HG03066 (cell line): ENCODE data around the gene DLL3.

Source experiments
- ATAC-seq: cut with Tn5 transposase; IDR thresholded peaks from one replicate; pipeline ENCODE4 v1.9.1; 2021; ENCODE audit warnings: low read depth; ENCODE audit not compliant: unreplicated experiment

The DLL3 gene

GRCh38 chr19:39481229-39481545 lies 17.6 kb upstream of the DLL3 start:
- no peak for ATAC-seq

- no peak for ATAC-seq
These were observed 17.1 kb upstream of the DLL3 start for GRCh38 chr19:39481676-39482075.

GRCh38 chr19:39483141-39483540 lies 15.6 kb upstream of the DLL3 start:
- ATAC-seq, result no peak

- no peak for ATAC-seq
These were observed 9.0 kb upstream of the DLL3 start for GRCh38 chr19:39489756-39490155.

DNA sequence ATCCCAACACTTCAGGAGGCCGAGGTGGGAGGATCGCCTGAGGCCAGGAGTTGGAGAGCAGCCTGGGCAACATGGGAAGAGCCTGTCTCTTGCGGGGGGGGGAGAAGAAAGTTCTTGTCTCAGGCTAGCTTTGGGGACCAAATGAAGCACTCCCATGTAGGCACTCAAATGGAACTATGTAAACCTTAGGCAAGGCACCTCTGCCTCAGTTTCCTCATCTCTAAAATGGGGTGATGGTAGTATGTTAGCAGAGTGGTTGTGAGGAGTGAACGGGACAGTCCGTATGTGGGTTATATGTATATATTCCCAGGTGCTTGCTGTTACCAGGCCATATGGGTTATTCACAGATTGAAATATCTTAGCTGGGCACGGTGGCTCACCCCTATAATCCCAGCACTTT lies 6.5 kb upstream of the DLL3 start:
- no peak for ATAC-seq

- no peak for ATAC-seq
These were observed 6.0 kb upstream of the DLL3 start for GRCh38 chr19:39492788-39493187.

DNA sequence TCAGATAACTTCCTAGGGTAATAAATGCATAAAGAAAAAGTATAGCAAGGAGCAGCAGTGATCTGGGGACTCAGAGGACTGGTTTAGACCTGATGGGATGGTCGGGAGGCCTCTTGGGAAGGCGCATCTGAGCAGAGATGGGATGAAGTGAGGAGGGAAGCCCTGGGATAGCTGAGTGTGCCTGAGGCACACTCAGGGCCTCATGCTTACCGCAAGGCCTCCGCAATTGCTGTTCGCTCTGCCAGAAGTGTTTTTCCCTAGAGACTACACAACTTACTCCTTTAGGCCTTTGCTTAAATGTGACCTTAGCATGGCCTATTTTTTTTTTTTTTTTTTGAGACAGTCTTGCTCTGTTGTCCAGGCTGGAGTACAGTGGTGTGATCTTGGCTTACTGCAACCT lies 4.1 kb upstream of the DLL3 start:
- no peak for ATAC-seq

GRCh38 chr19:39496063-39496462 lies 2.7 kb upstream of the DLL3 start:
- no peak for ATAC-seq

- no peak for ATAC-seq
These were observed 1.1 kb upstream of the DLL3 start for GRCh38 chr19:39497701-39497995.

- no peak for ATAC-seq
These were observed 550 bp upstream of the DLL3 start for GRCh38 chr19:39497996-39498797.

DNA sequence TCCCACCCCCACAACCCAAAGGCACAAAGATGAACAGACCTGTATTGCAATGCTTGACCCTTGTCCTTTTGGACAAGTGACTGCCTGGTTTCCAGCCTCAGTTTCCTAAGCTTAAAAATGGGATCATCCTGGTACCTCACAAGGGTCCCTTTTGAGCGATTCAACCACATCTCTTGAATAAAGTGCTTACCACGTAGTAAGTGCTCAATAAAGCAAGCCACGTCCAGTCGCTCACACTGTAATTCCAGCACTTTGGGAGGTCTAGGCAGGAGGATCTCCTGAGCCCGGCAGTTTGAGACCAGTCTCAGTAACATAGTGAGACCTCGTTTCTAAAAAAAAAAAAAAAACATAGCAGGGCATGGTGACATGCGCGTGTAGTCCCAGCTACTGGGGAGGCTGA lies 1.2 kb downstream of the DLL3 start:
- ATAC-seq, result no peak

- no peak for ATAC-seq
These were observed 1.8 kb downstream of the DLL3 start for GRCh38 chr19:39500543-39500942.

GRCh38 chr19:39501340-39501739 lies 2.6 kb downstream of the DLL3 start:
- no peak for ATAC-seq

DNA sequence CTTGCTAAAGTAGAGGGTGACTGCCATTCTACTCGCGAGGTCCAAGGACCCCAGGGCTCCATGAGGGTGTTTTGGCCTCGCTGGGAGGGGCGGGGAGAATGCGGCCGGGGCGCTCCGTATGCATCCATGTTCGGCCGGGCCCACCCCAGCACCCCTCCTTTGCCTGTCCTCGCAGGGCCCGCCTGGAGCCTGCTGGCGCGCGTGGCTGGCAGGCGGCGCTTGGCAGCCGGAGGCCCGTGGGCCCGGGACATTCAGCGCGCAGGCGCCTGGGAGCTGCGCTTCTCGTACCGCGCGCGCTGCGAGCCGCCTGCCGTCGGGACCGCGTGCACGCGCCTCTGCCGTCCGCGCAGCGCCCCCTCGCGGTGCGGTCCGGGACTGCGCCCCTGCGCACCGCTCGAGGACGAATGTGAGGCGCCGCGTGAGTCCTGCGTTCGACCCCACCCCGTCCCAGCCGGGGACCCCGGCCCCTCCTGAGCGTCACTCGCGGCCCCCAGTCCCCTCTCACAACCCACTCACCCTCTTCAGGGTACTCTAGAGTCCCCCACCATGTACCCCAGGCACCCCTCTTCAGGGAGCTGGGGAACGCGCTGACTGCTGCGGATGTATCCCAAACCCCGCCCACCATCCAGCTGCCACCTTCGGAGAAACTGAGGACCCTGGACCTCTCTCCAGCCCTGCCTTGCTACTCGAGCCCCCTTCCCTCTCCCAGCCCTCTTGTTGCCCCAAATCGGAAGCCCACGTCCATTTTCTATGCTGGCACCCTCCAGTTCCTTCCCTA lies 4.1 kb downstream of the DLL3 start:
- ATAC-seq, result no peak

GRCh38 chr19:39506598-39506943 lies 7.8 kb downstream of the DLL3 start:
- no peak for ATAC-seq

DNA sequence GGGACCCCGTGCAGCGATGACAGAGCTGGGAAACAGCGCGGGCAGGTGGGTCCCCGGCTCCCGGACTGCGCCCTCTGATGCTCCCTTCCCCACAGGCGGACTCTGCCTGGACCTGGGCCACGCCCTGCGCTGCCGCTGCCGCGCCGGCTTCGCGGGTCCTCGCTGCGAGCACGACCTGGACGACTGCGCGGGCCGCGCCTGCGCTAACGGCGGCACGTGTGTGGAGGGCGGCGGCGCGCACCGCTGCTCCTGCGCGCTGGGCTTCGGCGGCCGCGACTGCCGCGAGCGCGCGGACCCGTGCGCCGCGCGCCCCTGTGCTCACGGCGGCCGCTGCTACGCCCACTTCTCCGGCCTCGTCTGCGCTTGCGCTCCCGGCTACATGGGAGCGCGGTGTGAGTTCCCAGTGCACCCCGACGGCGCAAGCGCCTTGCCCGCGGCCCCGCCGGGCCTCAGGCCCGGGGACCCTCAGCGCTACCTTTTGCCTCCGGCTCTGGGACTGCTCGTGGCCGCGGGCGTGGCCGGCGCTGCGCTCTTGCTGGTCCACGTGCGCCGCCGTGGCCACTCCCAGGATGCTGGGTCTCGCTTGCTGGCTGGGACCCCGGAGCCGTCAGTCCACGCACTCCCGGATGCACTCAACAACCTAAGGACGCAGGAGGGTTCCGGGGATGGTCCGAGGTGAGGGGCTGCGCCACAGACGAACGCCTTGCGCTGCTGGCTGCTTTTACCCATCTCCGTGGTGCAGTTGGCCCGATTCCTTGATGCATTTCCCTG lies 8.4 kb downstream of the DLL3 start:
- no peak for ATAC-seq

GRCh38 chr19:39507715-39508364 lies 9.1 kb downstream of the DLL3 start:
- no peak for ATAC-seq

GRCh38 chr19:39508629-39509028 lies 9.9 kb downstream of the DLL3 start:
- ATAC-seq, result no peak

DNA sequence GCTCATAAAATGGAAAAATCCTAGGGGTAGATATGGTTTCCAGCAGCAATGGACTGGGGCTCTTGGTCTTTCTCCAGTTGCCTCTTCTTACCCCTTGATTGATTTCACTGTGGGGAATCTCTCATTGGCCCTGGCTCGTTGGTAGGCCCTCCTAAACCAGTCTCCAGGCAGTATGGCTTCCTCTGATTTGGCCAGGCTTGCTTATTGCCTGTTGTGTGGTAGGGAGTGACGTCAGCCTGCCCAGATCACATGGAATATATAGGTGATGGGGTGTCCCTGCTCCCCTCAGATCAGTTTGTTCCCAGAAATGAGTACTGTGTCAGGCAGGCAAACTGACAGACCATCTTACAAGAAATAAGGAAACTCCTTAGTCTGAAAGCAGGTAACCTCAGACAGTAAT lies 10.5 kb downstream of the DLL3 start:
- no peak for ATAC-seq

DNA sequence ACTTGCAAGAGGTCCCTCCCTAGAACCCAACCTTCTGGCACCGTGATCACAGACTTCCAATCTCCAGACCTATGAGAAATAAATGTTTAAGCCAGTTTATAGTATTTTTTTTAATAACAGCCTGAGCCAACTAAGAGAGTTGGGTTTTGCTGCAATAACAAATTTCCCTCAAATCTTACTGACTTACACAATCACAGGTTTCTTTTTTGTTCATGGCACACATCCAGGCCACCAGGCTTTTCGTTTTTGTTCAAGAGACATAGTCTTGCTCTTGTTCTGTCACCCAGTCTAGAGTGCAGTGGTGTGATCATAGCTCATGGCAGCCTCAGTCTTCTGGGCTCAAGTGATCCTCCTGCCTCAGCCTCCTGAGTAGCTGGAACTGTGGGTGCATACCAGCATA lies 14.2 kb downstream of the DLL3 start:
- no peak for ATAC-seq

DNA sequence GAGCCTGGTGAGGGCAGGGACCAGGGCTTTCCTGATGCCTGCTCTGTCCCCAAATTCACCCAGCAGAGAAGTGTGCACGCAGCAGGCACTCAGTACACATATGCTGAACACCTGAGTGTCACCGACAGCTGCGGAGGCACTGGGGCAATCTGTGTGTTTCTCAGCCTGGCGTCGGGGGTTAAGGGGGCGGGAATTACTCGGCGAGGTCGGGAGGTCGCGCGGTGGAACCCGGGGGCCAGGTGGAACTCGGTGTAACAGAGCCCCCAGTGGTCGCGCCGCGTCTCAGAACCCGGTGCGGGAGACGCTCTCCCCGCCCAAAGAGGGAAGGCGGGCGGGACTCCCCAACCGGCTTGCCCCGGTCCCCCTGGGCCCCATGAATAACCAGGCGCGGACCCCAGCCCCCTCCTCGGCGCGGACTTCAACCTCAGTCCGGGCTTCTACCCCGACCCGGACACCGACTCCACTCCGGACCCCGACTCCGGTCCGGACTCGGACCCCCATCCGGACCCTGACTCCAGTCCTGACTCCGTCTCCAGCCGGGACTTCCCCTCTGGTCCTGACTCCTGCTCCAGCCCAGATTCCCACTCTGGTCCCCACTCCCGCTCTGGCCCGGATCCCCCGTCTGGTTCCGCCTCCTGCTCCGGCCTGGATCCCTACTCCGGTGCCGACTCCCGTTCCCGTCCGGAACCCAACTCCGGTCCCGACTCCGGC lies 16.2 kb downstream of the DLL3 start, which contains the start of gene SELENOV:
SELENOV (plus strand) TSS at position 300 of the 711 bp plus-strand sequence; CDS start at position 374, 74 bp downstream.
- no peak for ATAC-seq
